GM19397 (cell line): Measurements from ENCODE around the gene STX10.
A peak's percentile ranks its signal among the peaks of the same experiment; 100 is the strongest.

Source experiments
- ATAC-seq: cut with Tn5 transposase; IDR thresholded peaks from one replicate; pipeline ENCODE4 v1.9.1; 2021; ENCODE audit warnings: mild to moderate bottlenecking, moderate library complexity; ENCODE audit not compliant: unreplicated experiment

Gene STX10

DNA sequence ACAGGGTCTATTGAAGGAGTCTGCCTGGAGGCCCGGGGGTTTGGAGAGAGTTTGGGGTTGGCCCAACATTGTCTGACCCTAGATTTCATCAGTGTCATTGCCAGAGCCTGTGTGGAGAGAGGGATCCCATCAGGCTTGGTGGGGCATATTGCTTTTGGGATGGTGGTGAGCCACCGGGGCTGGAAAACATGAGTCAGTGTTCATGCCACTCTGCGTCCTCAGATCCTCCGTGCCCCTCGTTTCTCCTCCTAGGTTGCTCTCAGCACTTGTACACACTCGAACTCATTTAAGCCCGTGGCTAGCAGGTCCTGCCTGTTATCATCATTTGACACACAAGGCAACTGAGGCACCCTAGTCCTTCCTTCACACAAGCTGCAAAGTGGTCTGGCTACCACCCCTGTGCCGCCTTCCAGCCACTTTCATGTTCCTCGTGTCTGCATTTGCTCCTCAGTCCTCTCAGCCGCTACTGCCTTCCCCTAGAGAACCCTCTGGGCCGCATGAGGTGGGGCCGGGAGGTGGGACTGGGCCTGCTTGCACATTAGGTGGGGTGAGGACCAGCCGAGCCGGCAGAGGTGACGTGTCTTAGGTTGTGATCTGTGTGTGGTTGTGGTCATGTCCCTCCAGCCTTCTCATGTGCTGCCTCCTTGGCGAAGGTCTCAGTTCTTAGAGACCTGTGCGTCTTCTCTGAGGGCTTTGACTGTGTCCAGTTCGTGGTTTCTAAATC, 28.5 kb downstream of the STX10 start:
- ATAC-seq: no peak

DNA sequence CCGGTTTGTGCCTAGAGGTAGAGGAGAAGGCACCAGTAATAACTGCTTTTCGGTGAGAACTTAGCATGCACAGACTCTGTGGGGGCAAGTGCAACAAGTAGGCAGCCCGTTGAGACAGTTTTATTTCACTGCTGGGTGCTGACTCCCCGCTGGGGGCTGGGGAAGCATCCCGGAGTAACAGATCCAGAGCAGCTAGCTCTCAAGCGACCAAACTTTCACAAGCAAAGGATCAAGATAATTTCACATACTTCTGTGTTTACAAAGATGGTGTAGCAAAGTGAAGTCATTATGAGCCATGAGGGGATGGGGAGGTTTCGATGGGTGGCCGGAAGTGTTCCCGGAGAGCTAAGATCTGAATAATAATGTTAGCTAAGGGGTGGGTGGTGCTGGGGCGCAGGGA, 29.4 kb downstream of the STX10 start:
- ATAC-seq: no peak

DNA sequence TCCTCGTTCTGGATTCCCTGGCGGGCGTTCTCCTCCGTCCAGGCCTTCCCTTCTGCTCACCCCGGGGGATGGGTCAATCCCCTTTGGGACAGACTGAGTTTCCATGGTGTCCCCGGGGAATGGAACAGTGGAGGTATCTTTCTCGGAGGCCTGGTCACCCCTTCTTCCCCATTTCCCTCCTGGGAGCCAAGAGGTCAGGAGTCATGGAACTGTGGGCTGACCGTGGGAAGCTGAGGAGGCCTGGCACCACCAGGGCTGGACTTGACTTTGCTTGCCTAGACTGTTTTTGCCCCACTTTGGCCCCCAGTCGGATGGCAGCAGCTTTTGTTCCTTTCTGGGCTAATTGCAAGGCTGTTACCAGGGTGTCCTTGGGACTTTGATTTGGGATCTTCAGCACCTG, 30.1 kb downstream of the STX10 start:
- no peak for ATAC-seq

DNA sequence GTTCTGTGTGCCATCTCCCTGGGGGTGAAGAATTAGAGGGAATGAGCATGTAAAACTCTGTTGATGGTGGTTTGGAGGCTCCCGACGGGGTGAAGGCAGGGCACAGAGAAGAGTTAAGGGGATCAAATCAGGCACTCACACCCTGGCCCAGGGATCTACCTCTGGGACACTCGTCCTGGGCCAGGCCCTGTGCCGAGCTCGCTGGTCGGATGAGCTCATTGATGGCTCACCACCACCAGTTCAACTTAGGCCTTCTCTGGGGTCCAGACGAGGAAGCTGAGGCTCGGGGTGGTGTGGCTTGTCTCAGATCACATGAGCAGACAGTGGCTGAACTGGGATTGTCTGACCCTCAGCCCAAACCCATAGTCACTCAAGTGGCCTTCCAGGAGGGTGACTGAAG, 30.5 kb downstream of the STX10 start:
- no peak for ATAC-seq

DNA sequence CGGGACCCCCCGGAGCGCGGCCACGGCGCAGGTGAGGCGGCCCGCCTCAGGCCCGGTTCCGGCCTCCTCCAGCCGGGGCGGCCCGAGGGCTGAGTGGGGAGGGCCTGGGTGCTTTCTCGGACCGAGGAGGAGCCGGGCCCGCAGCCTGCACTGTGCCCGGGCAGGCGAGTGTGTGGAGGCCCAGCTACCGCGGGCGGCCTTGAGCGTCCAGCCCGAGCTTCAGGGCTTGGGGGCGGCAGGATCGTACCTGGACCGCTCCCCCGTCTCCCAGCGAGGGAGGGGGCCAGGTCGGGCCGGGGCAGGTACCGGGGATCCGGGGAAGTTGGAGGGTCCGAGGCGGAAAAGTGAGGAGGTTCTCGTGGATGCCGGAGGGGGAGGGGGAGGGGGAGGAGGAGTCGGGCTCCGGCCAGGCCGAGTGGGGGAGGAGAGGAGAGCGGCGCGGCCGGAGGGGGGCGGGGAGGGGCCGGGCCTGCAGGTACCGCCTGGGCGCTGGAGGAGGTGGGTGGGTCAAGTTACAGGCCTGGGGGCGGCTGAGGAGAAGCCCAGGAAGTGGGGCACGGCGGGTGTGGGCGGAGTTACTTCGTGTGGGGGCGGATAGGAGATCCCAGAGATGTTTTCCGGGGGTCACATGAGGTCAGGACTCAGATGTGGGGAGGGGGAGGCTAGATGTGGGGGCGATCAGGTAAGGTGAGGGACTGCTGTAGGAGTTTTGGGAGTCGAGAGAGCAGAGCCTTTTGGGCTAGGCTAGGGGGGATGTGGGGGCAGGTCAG, 31.6 kb downstream of the STX10 start:
- ATAC-seq: peak; percentile 5

DNA sequence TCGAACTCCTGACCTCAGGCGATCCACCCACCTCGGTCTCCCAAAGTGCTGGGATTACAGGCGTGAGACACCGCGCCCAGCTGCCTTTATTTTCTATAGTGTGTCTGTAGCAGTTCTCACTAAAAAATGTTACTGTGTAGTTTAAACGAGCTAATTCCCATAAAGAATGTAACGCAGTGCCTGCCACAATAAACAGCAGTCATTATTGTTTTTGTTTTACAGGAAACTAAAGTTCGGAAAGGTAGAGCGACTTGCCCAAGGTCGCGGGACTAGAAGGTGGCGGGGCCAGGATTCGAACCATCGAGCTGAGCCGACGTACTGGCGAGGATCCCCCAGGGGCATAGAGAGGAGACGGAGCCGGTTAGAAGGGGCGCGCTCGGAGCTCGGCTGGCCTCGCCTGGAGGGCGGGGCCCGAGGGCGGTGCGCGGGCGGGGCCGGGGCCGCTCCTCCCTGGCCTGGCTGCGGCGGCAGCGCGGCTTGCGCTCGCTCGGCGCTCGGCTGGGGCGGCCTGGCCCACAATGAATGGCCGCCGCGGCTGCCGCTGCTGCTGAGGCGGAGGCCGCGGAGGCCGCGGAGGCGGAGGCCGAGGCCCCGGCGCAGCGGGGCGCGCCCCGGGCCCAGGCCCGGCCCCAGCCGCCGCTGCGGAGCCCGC, 32.3 kb downstream of the STX10 start, which contains the start of gene NACC1:
Gene NACC1 (plus strand): TSS at position 493 of the 652 bp plus-strand sequence. CDS start 16,944 bp downstream, outside the sequence.
- ATAC-seq: peak; percentile 71

DNA sequence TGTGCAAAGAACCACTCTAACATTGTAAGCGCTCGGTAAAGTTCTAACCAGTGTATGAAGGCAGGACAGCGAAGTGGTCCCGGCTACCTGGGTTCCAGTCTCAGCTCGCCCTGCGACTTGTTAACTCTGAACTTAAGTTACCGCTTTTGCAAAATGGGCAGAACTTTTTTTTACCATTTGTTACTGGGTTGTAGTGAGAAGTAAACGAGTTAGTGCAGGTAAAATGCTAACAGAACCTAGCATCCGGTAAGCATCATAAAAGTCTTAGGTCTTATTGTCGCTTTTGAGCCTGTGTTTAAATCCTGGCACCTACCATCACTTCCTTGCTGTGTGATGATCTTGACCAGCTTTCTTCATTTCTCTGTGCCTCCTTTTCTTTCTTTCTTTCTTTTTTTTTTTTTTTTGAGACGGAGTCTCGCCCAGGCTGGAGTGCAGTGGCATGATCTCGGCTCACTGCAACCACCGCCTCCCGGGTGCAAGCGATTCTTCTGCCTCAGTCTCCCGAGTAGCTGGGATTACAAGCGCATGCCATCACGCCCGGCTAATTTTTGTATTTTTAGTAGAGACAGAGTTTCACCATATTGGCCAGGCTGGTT, 32.9 kb downstream of the STX10 start:
- ATAC-seq: peak; percentile 10

DNA sequence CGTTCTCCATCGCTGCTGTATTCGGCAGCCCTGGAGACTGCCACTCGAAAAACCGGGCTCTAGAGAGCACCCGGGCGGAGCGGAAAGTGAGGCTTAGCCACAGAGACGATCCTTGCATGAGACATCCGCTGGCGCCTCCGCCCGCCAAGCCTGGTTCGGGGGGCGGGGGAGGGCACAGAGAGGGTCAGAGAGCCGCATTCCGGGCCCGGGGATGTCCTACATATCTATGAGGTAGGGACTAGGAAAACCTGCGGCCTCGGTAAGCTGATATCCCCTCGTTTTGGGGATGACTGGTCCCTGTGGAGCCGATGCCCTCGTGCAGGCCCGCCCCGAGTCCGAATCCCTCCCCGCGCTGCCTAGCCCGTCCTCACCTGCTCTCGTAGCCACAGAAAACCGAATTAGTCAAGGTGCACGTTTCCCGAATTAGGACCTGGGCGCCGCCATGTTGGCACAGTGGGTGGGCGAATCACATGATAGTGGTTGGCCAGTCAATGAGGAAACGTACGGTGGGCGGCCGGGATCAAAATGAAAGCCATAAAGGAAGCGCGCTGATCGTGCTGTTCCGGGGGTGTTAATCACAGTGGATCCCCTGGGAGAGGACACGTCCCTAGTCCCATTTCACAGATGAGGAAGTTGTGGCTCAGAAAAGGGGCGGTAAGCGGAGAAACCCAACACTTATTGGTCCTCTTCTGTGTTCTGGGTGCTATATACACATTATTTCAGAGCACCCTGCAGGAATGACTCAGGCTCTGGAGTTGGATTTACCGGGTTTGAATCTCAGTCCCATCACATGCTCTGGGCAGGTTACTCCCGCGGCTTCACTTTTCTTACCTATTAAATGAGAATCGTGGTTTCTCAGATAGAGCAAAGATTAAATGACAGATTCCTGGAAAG, 33.6 kb downstream of the STX10 start, which contains the start of gene TRMT1:
Gene TRMT1 (minus strand): TSS at position 459 of the 894 bp plus-strand sequence. CDS start 341 bp downstream, at position 118.
- peak; percentile 45 for ATAC-seq

DNA sequence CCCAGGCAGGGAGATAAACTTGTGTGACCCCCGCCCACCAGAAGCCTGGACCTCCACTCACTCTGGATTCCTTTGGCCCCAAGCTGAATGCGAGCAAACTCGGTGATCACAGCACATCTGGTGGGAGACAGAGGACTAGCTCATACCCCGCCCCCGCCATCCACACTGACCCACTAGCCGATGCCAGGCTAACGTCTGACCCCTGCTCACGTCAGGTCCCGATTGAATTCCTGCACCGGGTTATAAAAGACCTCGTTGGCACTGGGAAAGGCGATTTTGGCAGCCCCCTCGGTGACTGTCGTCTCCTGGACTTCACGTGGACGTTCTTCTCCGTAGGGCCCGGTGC, 34.3 kb downstream of the STX10 start:
- no peak for ATAC-seq

DNA sequence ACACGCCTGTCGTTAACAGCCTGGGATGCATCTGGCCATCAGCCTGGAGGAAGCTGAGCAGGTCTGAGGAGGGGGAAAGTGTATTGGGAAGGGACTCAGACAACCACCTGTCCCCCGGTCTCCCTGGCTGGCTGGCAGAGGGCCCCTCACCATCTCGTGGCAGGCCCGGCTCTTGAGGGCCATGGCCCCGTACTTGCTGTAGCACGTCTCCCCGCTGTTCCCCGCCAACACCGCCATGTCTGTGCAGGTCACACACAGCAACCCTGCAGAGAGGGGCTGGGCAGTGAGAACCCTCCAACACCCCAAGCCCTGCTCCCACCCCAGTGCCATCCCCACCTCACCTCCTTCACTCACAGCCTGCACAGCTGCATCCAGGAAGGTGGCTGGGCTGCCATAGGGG, 37.6 kb downstream of the STX10 start:
- no peak for ATAC-seq

DNA sequence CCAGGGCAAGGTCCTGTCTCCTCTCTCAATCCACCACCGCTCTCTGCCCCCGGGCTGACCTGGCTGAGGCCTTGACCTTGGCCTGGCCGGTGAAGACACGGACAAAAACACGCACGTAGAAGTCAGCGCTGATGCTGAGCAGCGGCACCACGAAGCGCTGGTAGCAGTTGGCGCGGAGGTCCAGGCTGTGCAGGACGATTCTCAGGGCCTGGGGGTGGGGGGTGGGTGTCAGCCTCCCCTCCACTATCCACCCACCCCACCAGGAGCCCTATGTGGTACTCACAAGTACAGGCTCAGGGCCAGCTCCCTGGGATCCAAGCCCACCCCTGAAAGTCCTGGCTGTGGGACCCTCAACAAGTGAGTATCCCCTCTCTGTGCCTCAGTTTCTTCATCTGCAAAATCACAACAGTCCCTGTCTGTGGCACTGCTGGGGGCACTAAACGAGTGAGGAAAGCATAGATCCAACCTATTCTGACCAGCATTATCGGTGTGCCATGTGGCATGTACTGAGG, 40.0 kb downstream of the STX10 start:
- ATAC-seq: no peak

DNA sequence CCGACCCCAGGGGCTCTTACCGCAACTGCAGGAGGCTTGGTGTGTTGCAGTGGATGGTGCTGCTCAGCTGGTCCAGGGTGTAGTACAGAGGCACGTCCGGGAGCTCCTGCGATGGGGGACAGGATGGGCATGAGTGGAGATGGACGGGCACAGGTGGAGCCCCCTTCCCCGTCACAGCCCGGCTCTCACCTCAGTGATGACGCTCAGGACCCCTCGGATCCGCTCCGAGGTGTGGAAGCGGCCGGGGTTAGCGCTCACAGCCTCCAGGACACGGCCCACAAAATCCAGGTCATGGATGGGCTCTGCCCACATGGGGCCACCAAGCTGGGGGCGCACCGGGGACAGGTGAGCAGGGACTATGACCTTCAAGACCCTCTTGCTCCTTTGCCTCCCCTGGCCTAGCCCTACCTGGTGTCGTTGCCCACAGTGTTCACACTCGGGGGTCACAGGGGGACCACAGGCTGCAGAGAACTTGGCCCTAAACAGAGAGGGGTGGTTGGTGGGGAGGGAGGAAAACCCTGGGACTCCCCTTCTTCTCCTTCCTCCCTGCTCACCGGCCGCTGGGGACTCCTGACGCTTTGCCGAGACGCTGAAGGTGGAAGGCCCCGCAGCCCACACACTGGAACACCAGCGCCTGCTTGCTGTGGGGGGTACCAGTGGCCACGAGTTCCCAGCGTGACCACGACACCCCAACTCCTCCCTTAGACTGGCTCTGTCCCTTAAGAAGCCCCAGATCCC, 40.6 kb downstream of the STX10 start:
- no peak for ATAC-seq

DNA sequence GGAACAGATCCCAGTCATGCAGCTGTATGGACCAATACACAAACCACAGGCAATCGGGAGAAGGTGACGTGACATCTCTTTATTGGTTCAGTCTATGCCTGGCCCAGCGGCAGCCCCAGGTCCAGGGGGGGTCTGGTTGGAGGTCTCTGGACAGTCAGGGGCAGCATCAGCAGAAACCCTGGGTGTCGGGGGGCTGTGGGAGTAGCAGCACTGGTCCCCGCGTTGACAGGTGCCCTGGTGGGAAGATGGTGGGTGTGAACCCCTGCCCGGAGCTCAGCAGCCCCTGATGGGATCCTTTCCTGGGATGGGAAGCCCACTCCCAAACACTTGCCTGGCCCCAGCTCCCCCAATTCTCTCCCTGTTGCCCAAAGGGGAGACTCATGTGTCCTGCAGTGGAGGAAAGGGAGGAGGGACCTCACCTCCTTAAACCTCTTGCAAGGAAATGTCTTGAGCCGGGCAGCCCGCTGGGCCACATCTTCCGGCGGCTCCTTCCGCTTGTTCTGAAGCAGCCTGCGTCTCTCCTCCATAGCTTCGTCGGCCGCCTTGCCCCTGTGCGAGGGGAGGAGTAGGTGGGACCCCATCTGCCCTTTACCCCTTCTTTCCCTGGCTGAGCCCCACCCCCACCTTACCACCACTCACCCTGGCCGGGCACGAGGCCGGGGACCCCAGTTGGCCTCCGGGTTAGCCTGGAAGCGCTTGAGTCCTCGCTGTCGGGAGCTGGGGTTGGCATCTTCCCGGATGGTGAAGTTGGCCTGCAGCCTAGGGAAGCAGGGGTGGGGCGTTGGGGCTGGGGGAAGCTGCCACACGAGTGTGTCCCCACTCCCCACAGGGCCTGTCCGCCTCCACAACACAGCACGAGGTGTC, 45.1 kb downstream of the STX10 start:
- ATAC-seq: no peak

DNA sequence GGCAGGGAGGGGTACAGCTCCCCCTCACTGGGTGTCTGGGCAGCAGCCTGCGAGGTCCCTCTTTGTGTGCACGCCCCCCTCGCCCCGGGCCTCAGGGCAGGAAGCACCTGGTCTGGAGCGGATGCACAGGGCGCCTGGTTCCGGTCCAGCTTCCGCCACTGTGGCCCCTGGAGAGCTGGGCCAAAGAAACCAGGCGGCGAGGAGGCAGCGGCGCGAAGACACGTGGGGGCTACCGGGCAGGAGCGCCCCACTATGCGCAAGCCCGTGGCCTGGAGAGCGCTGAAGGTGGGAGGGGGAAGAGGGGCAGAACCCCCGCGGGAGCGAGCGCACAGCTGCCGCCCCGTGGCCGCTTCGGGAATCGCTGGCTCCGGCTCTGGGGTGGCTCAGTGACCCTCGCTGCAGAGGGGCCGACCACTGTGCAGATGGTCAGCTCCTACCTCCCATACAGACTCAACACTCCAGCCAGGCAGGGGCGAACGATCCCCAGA, 45.8 kb downstream of the STX10 start:
- ATAC-seq: peak; percentile 33

DNA sequence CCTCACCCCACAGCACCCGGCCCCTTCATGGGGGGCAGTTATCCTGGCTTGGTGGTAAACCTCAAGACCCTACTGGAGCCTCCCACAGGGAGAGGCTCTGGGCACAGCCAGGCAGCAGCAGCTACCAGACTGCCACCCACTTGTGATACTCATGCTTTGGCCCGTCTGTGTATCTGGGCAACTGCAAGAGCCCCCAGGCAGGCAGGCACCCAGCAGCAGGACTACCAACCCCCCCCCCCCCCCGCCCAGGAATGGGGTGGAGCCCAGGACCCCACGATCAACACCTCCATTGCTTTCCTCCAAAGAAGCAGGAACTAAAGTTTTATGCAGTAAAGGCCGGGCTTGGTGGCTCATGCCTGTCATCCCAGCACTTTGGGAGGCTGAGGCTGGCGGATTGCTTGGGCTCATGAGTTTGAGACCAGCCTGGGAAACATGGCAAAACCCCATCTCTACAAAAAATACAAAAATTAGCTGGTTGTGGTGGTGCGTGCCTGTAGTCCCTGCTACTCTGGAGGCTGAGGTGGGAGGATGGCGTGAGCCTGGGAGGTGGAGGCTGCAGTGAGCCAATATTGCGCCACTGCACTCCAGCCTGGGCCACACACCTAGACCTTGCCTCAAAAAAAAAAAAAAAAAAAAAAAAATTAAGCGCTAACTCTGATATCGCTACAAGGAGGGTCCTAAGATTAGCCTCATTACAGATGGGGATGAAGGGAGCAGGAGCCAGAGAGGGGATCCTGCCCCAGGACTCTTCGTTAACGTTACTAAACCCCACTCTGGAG, 46.4 kb downstream of the STX10 start:
- no peak for ATAC-seq

DNA sequence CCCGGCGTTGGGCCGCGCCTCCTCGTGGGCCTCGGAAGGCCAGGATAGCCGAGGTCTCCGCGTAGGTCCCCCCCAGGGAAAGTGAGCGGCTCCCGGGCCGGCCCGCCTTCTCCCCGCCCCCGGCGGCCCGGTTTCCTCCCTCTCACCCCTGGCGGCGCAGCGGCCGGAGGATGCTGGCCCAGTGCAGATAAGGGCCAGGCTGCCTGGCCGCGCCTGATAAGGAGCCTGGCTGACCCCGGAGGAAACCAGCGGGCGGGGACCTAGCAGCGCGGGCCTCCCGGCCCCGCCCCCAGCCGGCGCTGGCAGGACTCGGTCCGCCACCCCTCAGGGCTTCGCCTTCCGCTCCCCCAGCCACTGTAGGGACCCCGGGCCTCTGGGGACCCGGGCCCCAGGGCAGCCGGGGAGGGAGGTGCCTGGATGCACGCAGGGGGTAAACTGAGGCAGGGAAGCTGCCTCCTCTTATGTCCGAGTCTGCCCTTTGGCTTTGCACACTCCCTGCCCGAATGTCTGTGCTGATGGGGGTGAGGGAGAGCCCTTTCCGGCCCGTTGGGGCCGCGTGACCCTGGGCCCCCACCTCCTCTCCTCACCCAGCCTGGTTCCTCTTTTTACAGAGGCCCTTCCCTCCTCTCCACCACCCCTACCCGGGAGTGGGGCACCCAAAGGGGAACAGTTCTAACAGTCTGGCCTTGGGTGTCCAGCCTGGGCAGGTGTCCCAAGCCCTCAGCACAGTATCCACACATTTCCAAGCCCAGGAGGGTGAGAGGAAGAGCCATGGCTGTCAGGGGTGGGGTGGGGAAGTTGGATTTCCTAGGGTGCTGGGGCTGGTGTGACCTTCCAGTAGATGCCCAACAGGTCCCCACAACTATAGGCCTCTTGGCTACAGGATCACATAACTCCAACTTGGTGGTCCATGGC, 47.3 kb downstream of the STX10 start, which contains the start of gene LYL1:
Gene LYL1 (minus strand): TSS at position 193 of the 915 bp plus-strand sequence. CDS start 1,687 bp downstream, outside the sequence.
- ATAC-seq: peak; percentile 51

DNA sequence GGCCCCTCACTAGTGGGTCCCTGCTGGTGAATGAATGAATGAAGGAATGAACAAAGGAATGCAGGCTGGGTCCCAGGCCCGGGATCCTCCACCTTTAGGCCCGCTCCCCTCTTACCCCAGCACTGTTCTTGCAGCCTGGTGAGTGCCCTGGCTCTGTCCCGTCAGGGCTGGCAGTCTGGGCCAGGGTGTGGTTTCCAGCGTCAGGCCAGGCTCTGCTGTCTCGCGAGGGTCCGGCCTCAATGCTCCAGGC, 47.8 kb downstream of the STX10 start:
- no peak for ATAC-seq
